Activated B cell treated with CpG ODN at 0.5 μM for 24 hours (primary cell): ENCODE data around the gene DEFB114. TPM values are rescaled to one million over a fixed set of nuclear protein-coding genes. Genes with fewer than 3 reads are reported as not detected.

Experiments used
- ATAC-seq: fragments of 200-7000 bp; cut with Tn5 transposase; one replicate; pipeline ENCODE4 v1.10.0; 2021; ENCODE audit warnings: low read depth, mild to moderate bottlenecking, moderate library complexity
- CTCF ChIA-PET: fragments of 350-600 bp; sonication (Branson Sonifier 250); formaldehyde crosslinking; loops from one replicate; lab custom pipeline; 2021; ENCODE audit warnings: antibody characterized with exemption; lab: Charles Lee
- POLR2A ChIA-PET: fragments of 350-600 bp; sonication (Branson Sonifier 250); formaldehyde crosslinking; loops from one replicate; lab custom pipeline; 2021; ENCODE audit warnings: antibody characterized with exemption; lab: Charles Lee
- DNase-seq: peaks from one replicate; pipeline ENCODE4 v3.0.0; 2022
- H3K27ac Mint-ChIP-seq: one replicate; pipeline ENCODE4 v1.8.0; 2020; ENCODE audit warnings: mixed read lengths
- H3K27me3 Mint-ChIP-seq: one replicate; pipeline ENCODE4 v1.8.0; 2021; ENCODE audit warnings: mixed read lengths
- H3K36me3 Mint-ChIP-seq: one replicate; pipeline ENCODE4 v1.8.0; 2021; ENCODE audit warnings: low read depth, mixed read lengths
- H3K4me1 Mint-ChIP-seq: one replicate; pipeline ENCODE4 v1.8.0; 2021; ENCODE audit warnings: mixed read lengths
- H3K4me3 Mint-ChIP-seq: one replicate; pipeline ENCODE4 v1.8.0; 2020; ENCODE audit warnings: mild to moderate bottlenecking, mixed read lengths
- H3K9me3 Mint-ChIP-seq: one replicate; pipeline ENCODE4 v1.8.0; 2020; ENCODE audit warnings: mixed read lengths
- CTCF ChIP-seq: fragments of 200-600 bp; IDR thresholded peaks from one replicate; pipeline ENCODE4 v1.8.0; 2022; ENCODE audit warnings: antibody characterized with exemption, mild to moderate bottlenecking
- intact Hi-C: fragments of 100-400 bp; cut with micrococcal nuclease; formaldehyde crosslinking; loops from one replicate; pipeline ENCODE4 v1.15.1; 2024
- total RNA-seq: library from RNA; stranded (reverse); gene quantifications from 2 replicates; pipeline ENCODE4 v1.2.3, GENCODE V29; 2022

The DEFB114 gene
- total RNA-seq, 1 donor from 2014 or later: not detected

- POLR2A ChIA-PET: no interaction called here
- CTCF ChIA-PET: no interaction called here
- TF ChIP-seq CTCF: no peak
- H3K4me3 Mint-ChIP-seq: no peak overlapping the region
- no peaks in the 10 kb centered on the region for H3K4me1 Mint-ChIP-seq
- H3K27me3 Mint-ChIP-seq: no peaks in the 10 kb centered on the region
- DNase-seq (no peak), ATAC-seq (no peak)
- H3K9me3 Mint-ChIP-seq: no peaks in the 10 kb centered on the region
- no peak overlapping the region for H3K27ac Mint-ChIP-seq
- intact Hi-C loops: no loop called here
- no peaks in the 10 kb centered on the region for H3K36me3 Mint-ChIP-seq
These were observed 23.9 kb downstream of the DEFB114 start for GRCh38 chr6:49939993-49940498.

GRCh38 chr6:49937811-49938210 is 26.2 kb downstream of the DEFB114 start:
- H3K4me1 Mint-ChIP-seq: no peaks in the 10 kb centered on the region
- DNase-seq (no peak), ATAC-seq (no peak)
- no peaks in the 10 kb centered on the region for H3K27me3 Mint-ChIP-seq
- no peaks in the 10 kb centered on the region for H3K9me3 Mint-ChIP-seq
- ChIA-PET POLR2A (no interaction called here), CTCF (no interaction called here)
- no peak for TF ChIP-seq CTCF
- no peak overlapping the region for H3K27ac Mint-ChIP-seq
- intact Hi-C loops: no loop called here
- H3K36me3 Mint-ChIP-seq: no peaks in the 10 kb centered on the region
- no peak overlapping the region for H3K4me3 Mint-ChIP-seq

- ATAC-seq (no peak), DNase-seq (no peak)
- Mint-ChIP-seq H3K4me3 (no peak overlapping the region), H3K4me1 (no peaks in the 10 kb centered on the region), H3K36me3 (no peaks in the 10 kb centered on the region), H3K27me3 (no peaks in the 10 kb centered on the region), H3K9me3 (no peaks in the 10 kb centered on the region), H3K27ac (no peak overlapping the region)
- CTCF ChIA-PET: no interaction called here
- intact Hi-C loops: no loop called here
- no peak for TF ChIP-seq CTCF
- POLR2A ChIA-PET: no interaction called here
These were observed 26.9 kb downstream of the DEFB114 start for GRCh38 chr6:49937017-49937416.

- TF ChIP-seq CTCF: no peak
These were observed 28.6 kb downstream of the DEFB114 start for GRCh38 chr6:49935387-49935786.

GRCh38 chr6:49934770-49935169 is 29.2 kb downstream of the DEFB114 start:
- POLR2A ChIA-PET: no interaction called here
- H3K27ac Mint-ChIP-seq: no peak overlapping the region
- DNase-seq (no peak), ATAC-seq (no peak)
- H3K4me1 Mint-ChIP-seq: no peaks in the 10 kb centered on the region
- no peak for TF ChIP-seq CTCF
- CTCF ChIA-PET: no interaction called here
- H3K4me3 Mint-ChIP-seq: no peak overlapping the region
- H3K9me3 Mint-ChIP-seq: no peaks in the 10 kb centered on the region
- intact Hi-C loops: no loop called here
- H3K27me3 Mint-ChIP-seq: no peaks in the 10 kb centered on the region
- no peaks in the 10 kb centered on the region for H3K36me3 Mint-ChIP-seq

More at GRCh38 chr6:49935387-49935786, 28.6 kb downstream of the DEFB114 start:
- H3K4me3 Mint-ChIP-seq: no peak overlapping the region
- ChIA-PET POLR2A (no interaction called here), CTCF (no interaction called here)
- no peaks in the 10 kb centered on the region for H3K9me3 Mint-ChIP-seq
- intact Hi-C loops: no loop called here
- H3K36me3 Mint-ChIP-seq: no peaks in the 10 kb centered on the region
- DNase-seq (no peak), ATAC-seq (no peak)
- no peaks in the 10 kb centered on the region for H3K4me1 Mint-ChIP-seq
- H3K27ac Mint-ChIP-seq: no peak overlapping the region
- no peaks in the 10 kb centered on the region for H3K27me3 Mint-ChIP-seq
